Gastroesophageal sphincter (tissue), 3 donors: ENCODE measurements around the gene RABL6.

Experiments
- EP300 ChIP-seq: sonication (generic); formaldehyde crosslinking; IDR thresholded peaks from one replicate; pipeline ENCODE4 v1.6.1; 2017; ENCODE audit warnings: antibody characterized with exemption, mild to moderate bottlenecking
- POLR2A ChIP-seq, 2 donors: fragments of 450-650 bp; IDR thresholded peaks; one replicate each; pipeline ENCODE4 v1.6.1; 2017; ENCODE audit warnings: antibody characterized with exemption in 2 of 2, mild to moderate bottlenecking in 2 of 2, moderate library complexity in 1 of 2
- POLR2AphosphoS5 ChIP-seq: sonication (generic); formaldehyde crosslinking; IDR thresholded peaks from one replicate; pipeline ENCODE4 v1.6.1; 2017; ENCODE audit warnings: antibody characterized with exemption
- TF ChIP-seq, protein P1 (sequence below), 4 experiments: fragments of 200-600 bp in 2 of 4; fragments of 450-650 bp in 2 of 4; sonication (generic) in 1 of 4; IDR thresholded peaks; one replicate each; pipeline ENCODE4 v1.5.1; 2017 to 2019; ENCODE audit warnings: antibody characterized with exemption in 4 of 4, mild to moderate bottlenecking in 2 of 4, moderate library complexity in 2 of 4

- TF ChIP-seq POLR2A (IDR thresholded peaks at IDR 0.05) (no peak), EP300 (no peak), POLR2AphosphoS5 (no peak)
- TF ChIP-seq, protein P1, sequence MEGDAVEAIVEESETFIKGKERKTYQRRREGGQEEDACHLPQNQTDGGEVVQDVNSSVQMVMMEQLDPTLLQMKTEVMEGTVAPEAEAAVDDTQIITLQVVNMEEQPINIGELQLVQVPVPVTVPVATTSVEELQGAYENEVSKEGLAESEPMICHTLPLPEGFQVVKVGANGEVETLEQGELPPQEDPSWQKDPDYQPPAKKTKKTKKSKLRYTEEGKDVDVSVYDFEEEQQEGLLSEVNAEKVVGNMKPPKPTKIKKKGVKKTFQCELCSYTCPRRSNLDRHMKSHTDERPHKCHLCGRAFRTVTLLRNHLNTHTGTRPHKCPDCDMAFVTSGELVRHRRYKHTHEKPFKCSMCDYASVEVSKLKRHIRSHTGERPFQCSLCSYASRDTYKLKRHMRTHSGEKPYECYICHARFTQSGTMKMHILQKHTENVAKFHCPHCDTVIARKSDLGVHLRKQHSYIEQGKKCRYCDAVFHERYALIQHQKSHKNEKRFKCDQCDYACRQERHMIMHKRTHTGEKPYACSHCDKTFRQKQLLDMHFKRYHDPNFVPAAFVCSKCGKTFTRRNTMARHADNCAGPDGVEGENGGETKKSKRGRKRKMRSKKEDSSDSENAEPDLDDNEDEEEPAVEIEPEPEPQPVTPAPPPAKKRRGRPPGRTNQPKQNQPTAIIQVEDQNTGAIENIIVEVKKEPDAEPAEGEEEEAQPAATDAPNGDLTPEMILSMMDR (IDR thresholded peaks at IDR 0.05), result no peak
Measured at GRCh38 chr9:136858452-136858843, 50.7 kb downstream of the RABL6 start.
